SK-N-SH (cell line): Measurements from ENCODE around the gene BRD3.

ENCODE experiments used
- EP300 ChIP-seq, 2 experiments: IDR thresholded peaks; 2 replicates each; pipeline versions ENCODE4 v1.4.0 to v1.6.1; 2012; ENCODE audit warnings: borderline replicate concordance in 1 of 2, low read depth in 1 of 2, low read length in 1 of 2
- GATA2 ChIP-seq: sonication (generic); formaldehyde crosslinking; IDR thresholded peaks from 2 replicates; pipeline ENCODE4 v1.5.0; 2020; ENCODE audit warnings: mild to moderate bottlenecking, missing genetic modification reagents
- JUND ChIP-seq: IDR thresholded peaks from 2 replicates; pipeline ENCODE4 v1.4.0; 2012
- MXI1 ChIP-seq: IDR thresholded peaks from 2 replicates; pipeline ENCODE4 v1.6.1; 2012; ENCODE audit warnings: mild to moderate bottlenecking, low read depth, low read length, improper control_type of control experiment
- POLR2AphosphoS5 ChIP-seq: IDR thresholded peaks from 2 replicates; pipeline ENCODE4 v1.6.1; 2012; ENCODE audit warnings: low read depth, low read length
- RAD21 ChIP-seq: IDR thresholded peaks from 2 replicates; pipeline ENCODE4 v1.6.1; 2012; ENCODE audit warnings: mild to moderate bottlenecking, low read length
- SIN3A ChIP-seq: IDR thresholded peaks from 2 replicates; pipeline ENCODE4 v1.6.1; 2012; ENCODE audit warnings: low read depth, mild to moderate bottlenecking, low read length, moderate library complexity, borderline replicate concordance
- SMC3 ChIP-seq: IDR thresholded peaks from 2 replicates; pipeline ENCODE4 v1.6.1; 2012; ENCODE audit warnings: low read depth, low read length, improper control_type of control experiment
- TAF1 ChIP-seq: IDR thresholded peaks from 2 replicates; pipeline ENCODE4 v1.6.1; 2012; ENCODE audit warnings: low read depth, mild to moderate bottlenecking, low read length, moderate library complexity, borderline replicate concordance
- YY1 ChIP-seq: IDR thresholded peaks from 2 replicates; pipeline ENCODE4 v1.4.0; 2012; ENCODE audit warnings: low read depth, mild to moderate bottlenecking
- TF ChIP-seq, protein P1 (sequence below): fragments of 200-600 bp; sonication (generic); IDR thresholded peaks from 2 replicates; pipeline ENCODE4 v1.6.1; 2017; ENCODE audit warnings: antibody characterized with exemption, mild to moderate bottlenecking, moderate library complexity
- TF ChIP-seq, protein P2 (sequence below): IDR thresholded peaks from 2 replicates; pipeline ENCODE4 v1.4.0; 2012; ENCODE audit warnings: low read depth, borderline replicate concordance

DNA sequence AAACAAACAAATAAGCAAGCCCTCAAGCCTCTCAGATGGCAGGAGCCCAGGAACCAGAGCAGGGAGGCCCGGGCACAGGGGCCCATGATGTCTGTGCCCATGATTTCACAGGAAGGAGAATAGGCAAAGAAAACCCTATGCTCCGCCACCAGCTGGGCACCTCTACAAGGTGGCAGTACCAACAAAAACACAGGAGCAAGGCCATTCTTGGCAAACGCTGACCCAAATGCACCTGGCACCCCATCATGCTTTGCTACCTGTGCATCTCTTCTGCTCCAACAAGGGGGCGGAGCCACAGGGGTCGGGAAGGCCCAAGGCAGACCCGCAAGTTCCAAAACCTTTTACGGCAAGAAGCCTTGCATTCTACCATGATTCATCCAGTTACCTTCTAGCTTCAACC lies 3.1 kb downstream of the BRD3 start:
- no peak for TF ChIP-seq RAD21
- no peak for TF ChIP-seq POLR2AphosphoS5
- TF ChIP-seq, protein P1, sequence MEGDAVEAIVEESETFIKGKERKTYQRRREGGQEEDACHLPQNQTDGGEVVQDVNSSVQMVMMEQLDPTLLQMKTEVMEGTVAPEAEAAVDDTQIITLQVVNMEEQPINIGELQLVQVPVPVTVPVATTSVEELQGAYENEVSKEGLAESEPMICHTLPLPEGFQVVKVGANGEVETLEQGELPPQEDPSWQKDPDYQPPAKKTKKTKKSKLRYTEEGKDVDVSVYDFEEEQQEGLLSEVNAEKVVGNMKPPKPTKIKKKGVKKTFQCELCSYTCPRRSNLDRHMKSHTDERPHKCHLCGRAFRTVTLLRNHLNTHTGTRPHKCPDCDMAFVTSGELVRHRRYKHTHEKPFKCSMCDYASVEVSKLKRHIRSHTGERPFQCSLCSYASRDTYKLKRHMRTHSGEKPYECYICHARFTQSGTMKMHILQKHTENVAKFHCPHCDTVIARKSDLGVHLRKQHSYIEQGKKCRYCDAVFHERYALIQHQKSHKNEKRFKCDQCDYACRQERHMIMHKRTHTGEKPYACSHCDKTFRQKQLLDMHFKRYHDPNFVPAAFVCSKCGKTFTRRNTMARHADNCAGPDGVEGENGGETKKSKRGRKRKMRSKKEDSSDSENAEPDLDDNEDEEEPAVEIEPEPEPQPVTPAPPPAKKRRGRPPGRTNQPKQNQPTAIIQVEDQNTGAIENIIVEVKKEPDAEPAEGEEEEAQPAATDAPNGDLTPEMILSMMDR, result no peak
- TF ChIP-seq JUND, result no peak
- TF ChIP-seq GATA2 (CRISPR knock-in tag), result no peak
- no peak for TF ChIP-seq TAF1
- TF ChIP-seq YY1, result no peak
- TF ChIP-seq SIN3A, result no peak
- TF ChIP-seq MXI1, result no peak
- no peak for TF ChIP-seq EP300 (IDR thresholded peaks at IDR 0.05; ENCODE audit: borderline replicate concordance in 1 of 2, low read depth in 1 of 2, low read length in 1 of 2)
- TF ChIP-seq, protein P2, sequence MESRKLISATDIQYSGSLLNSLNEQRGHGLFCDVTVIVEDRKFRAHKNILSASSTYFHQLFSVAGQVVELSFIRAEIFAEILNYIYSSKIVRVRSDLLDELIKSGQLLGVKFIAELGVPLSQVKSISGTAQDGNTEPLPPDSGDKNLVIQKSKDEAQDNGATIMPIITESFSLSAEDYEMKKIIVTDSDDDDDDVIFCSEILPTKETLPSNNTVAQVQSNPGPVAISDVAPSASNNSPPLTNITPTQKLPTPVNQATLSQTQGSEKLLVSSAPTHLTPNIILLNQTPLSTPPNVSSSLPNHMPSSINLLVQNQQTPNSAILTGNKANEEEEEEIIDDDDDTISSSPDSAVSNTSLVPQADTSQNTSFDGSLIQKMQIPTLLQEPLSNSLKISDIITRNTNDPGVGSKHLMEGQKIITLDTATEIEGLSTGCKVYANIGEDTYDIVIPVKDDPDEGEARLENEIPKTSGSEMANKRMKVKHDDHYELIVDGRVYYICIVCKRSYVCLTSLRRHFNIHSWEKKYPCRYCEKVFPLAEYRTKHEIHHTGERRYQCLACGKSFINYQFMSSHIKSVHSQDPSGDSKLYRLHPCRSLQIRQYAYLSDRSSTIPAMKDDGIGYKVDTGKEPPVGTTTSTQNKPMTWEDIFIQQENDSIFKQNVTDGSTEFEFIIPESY, result no peak
- no peak for TF ChIP-seq SMC3
